Suppressor macrophage treated with lipopolysaccharide for 1 hour (primary cell): ENCODE measurements around the gene SPTLC2.
"Not testable (repeated sequence)": the region's sequence is repeated elsewhere in the genome, so short reads cannot be mapped to it uniquely, and the experiment has no call there.

Source experiments
- DNase-seq, 3 donors: peaks; one replicate each; pipeline ENCODE4 v3.0.0-alpha.2; 2020 to 2022

The SPTLC2 gene

GRCh38 chr14:77547512-77548180 is 68.8 kb downstream of the SPTLC2 start:
- DNase-seq = no peak

DNA sequence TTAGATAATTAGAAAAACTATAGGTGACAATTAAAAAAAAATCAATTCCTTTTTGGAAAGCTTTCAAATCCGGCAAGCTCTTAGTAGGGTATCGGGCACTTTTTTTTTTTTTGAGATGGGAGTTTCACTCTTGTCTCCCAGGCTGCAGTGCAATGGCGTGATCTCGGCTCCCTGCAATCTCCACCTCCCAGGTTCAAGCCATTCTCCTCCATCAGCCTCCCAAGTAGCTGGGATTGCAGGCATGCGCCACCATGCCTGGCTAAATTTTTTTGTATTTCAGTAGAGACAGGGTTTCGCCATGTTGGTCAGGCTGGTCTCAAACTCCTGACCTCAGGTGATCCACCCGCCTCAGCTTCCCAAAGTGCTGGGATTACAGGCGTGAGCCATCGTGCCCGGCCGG is 71.3 kb downstream of the SPTLC2 start:
- DNase-seq = not testable (repeated sequence)

DNA sequence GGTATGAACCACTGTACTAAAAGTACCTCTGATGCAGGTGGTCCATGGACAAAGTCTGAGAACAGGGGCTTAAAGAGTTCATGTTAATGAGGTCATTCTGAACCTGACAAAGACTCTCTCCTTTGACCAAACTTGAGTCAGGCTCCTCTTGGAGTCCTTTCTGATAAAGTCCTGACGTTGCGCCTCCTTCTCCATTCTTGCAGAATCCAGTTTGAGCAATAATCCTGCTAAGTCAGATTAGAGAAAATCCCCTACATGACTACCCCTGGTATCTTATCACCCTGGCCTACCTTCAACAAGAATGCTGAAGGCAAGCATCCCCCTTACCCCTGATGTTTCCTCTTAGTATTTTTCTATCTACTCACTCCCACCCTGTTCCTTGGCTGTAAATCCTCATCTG is 71.9 kb downstream of the SPTLC2 start:
- peak in 2 of 3 donors; percentile 19 to 25 for DNase-seq

GRCh38 chr14:77543637-77544334 is 72.7 kb downstream of the SPTLC2 start:
- no peak for DNase-seq

- no peak for DNase-seq
Measured at GRCh38 chr14:77543240-77543551, 73.2 kb downstream of the SPTLC2 start.

DNA sequence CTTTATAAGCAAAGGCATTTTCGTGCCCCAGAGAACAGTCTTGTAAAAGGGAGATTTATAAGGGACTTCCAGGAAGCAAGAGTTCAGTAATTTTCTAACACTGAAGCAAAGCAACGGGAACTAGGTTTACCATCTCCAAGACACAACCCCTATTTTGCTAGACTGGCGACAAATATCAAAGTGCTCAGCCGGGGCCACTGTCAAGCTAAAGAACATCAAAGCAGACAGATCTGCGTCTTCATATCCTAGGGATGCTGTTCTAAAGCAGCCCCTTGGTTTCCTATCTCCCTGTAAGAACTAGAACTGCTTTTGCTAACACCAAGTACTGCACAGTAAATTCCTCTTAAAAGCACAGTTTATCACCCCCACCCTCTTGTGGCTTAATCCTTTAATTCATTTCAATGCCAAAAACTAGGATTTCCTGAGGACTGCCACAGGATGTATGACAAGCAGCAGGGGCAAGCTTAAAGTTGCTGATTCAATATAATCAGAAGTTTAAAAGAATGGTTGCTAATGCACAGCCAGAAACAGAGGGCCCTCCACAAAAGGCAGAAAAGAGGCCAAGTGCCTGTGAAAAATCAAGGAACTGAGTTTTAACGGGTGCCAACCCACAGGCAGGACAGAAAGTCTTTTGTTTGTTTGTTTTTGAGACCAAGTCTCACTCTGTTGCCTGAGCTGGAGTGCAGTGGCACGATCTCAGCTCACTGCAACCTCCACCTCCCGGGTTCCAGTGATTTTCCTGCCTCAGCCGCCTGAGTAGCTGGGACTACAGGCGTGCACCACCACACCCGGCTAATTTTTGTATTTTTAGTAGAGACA is 73.8 kb downstream of the SPTLC2 start:
- peak; percentile 31 to 42 (median 38) for DNase-seq

DNA sequence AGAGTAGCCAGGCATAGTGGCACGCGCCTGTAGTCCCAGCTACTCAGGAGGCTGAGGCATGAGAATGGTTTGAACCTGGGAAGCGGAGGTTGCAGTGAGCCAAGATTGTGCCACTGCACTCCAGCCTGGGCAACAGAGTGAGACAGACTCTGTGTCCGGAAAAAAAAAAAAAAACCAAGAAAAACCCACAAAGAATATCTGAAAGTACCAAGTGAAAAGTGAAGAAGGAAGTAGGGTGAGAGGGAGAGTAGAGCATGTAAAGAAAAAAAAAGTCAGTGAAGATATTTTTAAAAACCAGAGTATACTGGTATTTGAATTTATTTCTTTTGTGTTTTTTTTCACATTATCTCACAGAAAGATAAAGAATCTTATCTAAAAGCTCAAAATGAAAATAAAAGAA is 74.5 kb downstream of the SPTLC2 start:
- DNase-seq = peak; percentile 27 to 41 (median 39)

- DNase-seq = not testable (repeated sequence)
Measured at GRCh38 chr14:77536951-77537350, 79.5 kb downstream of the SPTLC2 start.

- DNase-seq = no peak
Measured at GRCh38 chr14:77531071-77531470, 85.4 kb downstream of the SPTLC2 start.

- DNase-seq = no peak
Measured at GRCh38 chr14:77529963-77530362, 86.5 kb downstream of the SPTLC2 start.

- DNase-seq = no peak
Measured at GRCh38 chr14:77529213-77529612, 87.2 kb downstream of the SPTLC2 start.

DNA sequence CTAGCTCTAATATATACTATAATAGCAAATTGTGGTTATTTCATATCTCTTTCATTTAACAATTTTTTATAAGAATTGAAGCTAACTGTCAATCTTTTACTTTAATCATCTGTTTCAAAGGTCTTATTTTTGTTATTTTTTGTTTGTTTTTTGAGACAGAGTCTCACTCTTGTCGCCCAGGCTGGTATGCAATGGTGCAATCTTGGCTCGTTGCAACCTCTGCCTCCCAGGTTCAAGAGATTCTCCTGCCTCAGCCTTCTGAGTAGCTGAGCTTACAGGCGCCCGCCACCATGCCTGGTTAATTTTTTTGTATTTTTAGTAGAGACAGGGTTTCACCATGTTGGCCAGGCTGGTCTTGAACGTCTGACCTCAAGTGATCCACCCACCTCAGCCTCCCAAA is 87.7 kb downstream of the SPTLC2 start:
- not testable (repeated sequence) for DNase-seq

DNA sequence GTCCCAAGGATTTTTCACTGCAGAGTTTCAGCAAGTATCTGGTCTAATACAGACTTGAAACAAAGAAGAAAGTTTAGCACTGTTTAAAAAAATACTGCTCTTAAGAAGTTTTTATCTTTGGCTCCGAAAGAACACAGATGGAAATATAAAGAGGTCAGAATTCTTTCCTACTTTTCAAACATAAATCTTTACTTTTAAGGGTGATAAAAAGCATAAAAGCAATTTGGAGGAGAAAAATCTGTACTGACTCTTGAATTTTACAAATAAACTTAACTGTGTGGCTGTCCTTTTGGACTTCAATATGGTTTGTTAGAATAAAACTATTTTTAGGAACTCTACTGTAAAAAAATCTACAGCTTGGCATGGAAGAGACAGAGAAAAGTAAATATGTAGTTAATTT is 90.2 kb downstream of the SPTLC2 start:
- DNase-seq = no peak

DNA sequence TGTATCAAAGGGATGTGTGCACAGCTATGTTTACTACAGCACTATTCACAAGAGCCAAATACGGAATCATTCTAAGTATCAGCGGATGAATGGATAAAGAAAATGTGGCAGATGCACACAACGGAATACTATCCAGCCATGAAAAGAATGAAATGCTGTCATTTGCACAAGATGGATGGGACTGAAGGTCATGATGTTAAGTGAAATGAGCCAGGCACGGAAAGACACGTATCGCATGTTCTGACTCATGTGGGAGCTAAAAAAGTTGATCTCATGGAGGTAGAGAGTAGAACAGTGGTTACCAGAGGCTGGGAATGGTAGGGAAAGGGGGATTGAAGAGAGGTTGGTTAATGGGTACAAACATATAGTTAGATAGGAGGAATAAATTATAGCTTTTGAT is 91.9 kb downstream of the SPTLC2 start:
- no peak for DNase-seq

GRCh38 chr14:77523109-77523508 is 93.3 kb downstream of the SPTLC2 start:
- DNase-seq = no peak

DNA sequence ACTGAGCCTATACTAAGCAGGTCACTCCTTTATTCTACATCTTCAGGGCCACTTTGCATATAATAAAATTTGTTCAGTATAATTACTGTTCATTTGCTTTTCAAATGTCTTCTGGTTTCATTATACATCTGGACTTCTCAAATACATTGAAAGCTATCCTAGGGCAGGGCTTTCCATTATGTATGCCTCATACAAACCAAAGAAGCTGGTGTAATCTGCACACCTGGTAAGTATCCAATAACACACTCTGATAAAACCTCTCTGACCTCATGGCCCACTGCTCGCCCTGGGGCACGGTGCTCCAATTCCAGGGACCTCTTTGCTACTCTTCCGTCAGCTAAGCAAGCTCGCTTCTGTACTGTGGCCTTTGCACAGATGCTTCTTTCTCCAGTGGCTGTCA is 95.9 kb downstream of the SPTLC2 start:
- DNase-seq = no peak

DNA sequence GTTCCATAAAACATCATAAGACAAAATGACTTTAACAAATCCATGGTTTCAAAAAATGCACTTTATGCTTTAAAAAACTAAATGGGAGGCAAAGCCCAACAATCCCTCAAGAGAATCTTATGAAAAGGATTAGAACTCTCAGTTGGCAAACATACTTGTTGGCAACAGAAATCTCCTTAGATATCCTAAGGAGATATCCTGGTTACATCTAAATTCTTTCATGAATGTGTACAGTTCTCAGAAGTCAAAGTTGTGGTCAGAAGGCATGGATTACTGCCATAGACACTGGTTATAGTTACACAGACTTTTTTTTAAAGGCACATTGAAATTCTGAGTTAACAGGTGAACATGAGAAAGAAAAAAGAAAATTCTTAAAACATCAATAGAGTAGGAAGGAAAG is 100.3 kb downstream of the SPTLC2 start:
- DNase-seq = no peak

DNA sequence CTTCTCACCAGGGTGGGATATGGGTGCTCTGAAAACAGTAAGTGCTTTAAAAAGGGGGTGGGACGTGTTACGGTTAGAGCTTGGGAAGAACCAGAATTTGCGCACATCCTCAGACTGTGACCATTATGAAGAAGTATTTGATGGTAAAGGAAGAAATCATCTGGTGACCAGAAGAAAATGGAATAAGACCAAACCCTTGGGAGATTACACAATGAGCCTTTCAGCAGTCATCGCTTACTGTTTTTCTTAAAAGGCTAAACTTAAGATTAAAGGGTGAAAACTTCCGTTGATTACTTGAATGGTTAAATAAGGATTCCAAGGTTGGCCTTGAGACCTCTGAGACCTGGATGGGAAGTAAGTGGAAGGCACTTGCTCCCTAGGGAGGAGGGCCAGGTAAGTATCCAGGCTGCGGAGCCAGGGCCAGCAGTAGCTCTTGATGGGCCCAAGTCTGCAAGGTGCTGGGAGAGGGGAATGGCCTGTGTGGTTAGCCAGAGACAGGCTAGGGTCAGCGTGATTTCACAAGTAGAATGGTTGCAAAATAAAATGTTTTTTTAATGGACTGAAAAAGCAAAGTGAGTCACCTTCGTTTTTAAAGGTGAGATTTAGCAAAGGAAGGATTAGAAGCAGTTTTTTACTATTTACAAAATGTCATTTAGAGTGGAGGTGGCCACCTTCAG is 104.8 kb downstream of the SPTLC2 start:
- DNase-seq = no peak

GRCh38 chr14:77509366-77509765 is 107.1 kb downstream of the SPTLC2 start:
- no peak for DNase-seq

GRCh38 chr14:77508876-77509275 is 107.6 kb downstream of the SPTLC2 start:
- no peak for DNase-seq

DNA sequence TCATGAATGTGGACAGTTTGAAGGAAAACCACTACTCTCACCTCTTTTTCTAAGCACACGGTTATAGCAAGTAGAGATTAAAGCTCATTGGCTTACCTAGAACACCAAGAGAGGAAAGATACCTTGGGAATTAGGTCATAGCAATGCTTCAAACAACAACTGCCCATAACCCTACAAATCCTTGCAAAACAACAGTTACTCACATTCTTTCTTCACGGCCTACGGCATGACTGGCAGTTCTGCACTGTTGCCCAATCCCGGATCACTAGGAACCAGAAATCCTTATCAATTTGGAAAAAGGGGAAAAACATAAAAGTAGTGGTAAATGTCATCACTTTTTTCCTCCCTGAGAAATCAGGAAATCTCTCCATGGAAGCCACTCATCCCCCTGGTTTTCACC is 108.2 kb downstream of the SPTLC2 start:
- DNase-seq = peak in 1 of 3 donors; percentile 1

- DNase-seq = no peak
Measured at GRCh38 chr14:77507762-77508161, 108.7 kb downstream of the SPTLC2 start.

- DNase-seq = no peak
Measured at GRCh38 chr14:77505031-77505430, 111.4 kb downstream of the SPTLC2 start.
